C4-2B (cell line): ENCODE measurements around the gene NAIF1.
"Not testable (repeated sequence)": the region's sequence is repeated elsewhere in the genome, so short reads cannot be mapped to it uniquely, and the experiment has no call there.

Experiments used
- H3K27ac ChIP-seq: fragments of 450-650 bp; 2 replicates; pipeline ENCODE4 v1.5.1; 2017
- ZFX ChIP-seq: fragments of 450-650 bp; IDR thresholded peaks from 2 replicates; pipeline ENCODE4 v1.6.1; 2017
- TF ChIP-seq, protein P1 (sequence below): fragments of 450-650 bp; conservative IDR thresholded peaks from 2 replicates; pipeline ENCODE4 v1.5.1; 2017; ENCODE audit warnings: mild to moderate bottlenecking

Gene NAIF1

DNA sequence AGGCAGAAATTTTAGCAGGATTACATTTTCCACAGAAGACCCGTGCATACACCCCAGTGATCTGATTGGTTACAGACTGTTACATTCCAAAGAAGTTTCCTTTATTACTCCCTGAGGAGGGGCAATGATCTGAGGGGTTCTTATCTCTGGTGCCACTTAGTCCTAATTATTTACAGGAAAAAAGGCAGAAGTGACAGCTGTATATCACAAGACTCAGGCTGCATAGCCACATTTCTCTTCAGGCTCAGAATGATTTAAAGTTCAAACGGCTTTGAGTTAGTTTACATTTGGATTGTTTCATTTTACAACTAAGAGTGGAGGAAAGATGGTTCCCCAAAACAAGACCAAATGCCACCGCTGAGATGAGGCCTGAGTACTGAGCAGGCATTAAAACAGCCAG is 17.3 kb downstream of the NAIF1 start:
- H3K27ac ChIP-seq, result no peak overlapping the region

DNA sequence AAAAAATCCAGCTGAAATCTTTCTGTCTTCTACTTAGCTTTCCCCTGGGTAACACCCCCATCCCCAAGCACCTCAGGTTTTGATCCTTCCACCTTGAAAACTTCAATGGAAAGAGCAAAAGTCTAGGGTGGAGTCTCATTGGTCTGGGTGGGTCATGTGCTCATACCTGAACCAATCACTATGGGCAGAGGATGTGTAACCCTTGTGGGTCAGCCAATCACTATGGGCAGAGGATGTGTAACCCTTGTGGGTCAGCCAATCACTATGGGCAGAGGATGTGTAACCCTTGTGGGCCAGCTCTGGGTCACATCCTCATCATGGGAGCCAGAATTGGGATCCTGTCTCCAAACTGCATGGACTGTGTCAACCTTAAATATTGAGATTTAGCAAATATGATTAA is 18.5 kb downstream of the NAIF1 start:
- TF ChIP-seq ZFX, result no peak
- TF ChIP-seq, protein P1, sequence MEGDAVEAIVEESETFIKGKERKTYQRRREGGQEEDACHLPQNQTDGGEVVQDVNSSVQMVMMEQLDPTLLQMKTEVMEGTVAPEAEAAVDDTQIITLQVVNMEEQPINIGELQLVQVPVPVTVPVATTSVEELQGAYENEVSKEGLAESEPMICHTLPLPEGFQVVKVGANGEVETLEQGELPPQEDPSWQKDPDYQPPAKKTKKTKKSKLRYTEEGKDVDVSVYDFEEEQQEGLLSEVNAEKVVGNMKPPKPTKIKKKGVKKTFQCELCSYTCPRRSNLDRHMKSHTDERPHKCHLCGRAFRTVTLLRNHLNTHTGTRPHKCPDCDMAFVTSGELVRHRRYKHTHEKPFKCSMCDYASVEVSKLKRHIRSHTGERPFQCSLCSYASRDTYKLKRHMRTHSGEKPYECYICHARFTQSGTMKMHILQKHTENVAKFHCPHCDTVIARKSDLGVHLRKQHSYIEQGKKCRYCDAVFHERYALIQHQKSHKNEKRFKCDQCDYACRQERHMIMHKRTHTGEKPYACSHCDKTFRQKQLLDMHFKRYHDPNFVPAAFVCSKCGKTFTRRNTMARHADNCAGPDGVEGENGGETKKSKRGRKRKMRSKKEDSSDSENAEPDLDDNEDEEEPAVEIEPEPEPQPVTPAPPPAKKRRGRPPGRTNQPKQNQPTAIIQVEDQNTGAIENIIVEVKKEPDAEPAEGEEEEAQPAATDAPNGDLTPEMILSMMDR, result no peak
- no peak overlapping the region for H3K27ac ChIP-seq

More for the DNA sequence above, 17.3 kb downstream of the NAIF1 start:
- TF ChIP-seq, protein P1, result no peak
- no peak for TF ChIP-seq ZFX

DNA sequence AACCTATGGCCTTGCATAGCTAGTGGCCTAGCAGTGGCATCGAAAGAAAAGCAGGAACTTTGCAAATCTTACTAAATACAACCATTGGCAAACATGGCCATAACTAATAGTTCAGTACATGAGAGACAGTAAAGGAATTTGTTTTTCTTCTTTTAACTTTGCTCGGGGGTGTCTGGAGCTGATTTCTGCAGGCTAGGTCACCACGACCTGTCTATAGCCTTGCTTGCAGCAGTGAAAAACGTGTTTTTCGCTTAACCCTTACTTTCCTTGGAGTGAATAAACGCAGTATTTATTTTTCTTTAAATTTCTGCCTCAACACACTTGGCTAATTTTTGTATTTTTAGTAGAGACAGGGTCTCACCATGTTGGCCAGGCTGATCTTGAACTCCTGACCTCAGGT is 19.9 kb downstream of the NAIF1 start:
- TF ChIP-seq, protein P1, result no peak
- TF ChIP-seq ZFX, result no peak
- no peak overlapping the region for H3K27ac ChIP-seq

DNA sequence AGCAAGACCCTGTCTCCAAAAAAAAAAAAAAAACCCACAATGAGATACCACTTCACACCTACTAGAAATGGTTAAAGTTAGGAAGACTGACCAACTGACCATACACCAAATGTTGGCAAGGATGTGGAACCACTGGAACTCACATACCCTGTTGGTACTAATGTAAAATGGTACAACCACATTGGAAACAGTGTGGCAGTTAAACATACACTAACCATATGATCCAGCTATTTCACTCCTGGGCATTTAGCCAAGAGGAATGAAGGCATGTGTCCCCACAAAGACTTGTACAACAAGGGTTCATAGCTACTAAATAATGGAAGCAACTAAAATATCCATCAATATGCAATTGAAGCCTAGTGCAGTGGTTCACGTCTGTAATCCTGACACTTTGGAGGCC is 21.3 kb downstream of the NAIF1 start:
- TF ChIP-seq ZFX, result no peak
- TF ChIP-seq, protein P1, result no peak
- no peak overlapping the region for H3K27ac ChIP-seq

DNA sequence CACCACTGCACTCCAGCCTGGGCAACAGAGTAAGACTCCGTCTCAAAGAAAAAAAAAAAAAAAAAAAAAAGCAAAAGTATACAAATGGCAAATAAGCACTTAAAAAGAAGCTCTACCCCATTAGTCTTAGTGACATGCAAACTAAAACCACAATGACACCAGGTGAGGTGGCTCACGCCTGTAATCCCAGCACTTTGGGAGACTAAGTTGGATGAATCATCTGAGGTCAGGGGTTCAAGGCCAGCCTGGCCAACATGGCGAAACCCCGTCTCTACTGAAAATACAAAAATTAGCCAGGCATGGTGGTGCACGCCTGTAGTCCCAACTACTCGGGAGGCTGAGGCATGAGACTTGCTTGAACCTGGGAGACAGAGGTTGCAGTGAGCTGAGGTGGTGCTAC is 21.7 kb downstream of the NAIF1 start:
- H3K27ac ChIP-seq, result not testable (repeated sequence)

DNA sequence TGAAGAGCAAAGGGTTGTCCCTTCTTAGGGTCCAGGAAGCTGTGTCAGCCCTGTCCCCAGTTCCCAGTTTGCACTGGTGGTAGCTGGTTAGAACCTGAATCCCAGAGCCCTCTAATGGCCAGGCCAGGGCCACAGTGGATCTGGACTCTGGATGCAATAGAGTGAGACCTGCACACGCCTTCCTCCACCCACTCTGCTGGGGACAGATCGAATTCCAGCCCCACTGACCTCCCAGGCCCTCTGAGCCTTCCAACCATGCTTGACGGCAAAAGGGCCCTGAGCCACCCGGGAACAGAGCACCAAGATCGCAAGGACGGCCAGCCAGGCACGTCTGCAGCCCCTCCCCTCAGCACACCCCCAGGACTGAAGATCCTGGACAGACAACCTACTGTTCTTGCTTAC is 23.7 kb downstream of the NAIF1 start:
- H3K27ac ChIP-seq, result no peak overlapping the region
- TF ChIP-seq ZFX, result no peak
- TF ChIP-seq, protein P1, result no peak

DNA sequence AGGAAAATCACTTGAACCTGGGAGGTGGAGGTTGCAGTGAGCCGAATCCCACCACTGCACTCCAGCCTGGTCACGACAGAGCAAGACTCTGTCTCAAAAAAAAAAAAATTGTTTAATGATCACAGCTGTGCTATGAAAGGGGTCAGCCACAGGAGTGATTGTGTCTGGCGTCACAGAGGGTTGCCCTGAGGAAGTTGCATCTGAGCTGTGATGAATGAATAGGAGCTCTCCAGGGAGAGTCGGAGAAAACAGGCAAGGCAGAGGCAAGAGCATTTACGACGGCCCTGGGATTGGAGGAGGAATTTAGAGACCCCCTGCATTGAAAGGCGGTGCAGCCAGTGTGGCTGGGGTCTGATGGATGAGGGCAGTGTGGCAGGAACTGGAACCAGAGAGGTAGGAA is 25.1 kb downstream of the NAIF1 start:
- H3K27ac ChIP-seq, result no peak overlapping the region
- TF ChIP-seq ZFX, result no peak
- TF ChIP-seq, protein P1, result no peak

DNA sequence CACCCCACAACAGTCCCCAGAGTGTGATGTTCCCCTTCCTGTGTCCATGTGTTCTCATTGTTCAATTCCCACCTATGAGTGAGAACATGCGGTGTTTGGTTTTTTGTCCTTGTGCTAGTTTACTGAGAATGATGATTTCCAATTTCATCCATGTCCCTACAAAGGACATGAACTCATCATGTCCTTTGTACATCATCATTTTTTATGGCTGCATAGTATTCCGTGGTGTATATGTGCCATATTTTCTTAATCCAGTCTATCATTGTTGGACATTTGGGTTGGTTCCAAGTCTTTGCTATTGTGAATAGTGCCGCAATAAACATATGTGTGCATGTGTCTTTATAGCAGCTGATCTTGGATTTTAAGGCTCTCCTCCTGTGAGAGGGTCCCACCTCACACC is 26.3 kb downstream of the NAIF1 start:
- not testable (repeated sequence) for H3K27ac ChIP-seq

DNA sequence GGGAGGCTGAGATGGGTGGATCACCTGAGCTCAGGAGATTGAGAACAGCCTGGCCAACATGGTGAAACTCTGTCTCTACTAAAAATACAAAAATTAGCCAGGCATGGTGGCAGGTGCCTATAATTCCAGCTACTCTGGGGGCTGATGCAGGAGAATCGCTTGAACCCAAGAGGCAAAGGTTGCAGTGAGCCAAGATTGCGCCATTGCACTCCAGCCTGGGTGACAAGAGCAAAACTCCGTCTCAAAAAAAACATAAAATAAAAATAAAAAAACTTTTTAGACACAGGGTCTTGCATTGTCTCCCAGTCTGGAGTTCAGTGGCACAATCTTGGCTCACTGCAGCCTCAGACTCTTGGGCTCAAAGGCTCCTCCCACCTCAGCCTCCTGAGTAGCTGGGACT is 30.6 kb downstream of the NAIF1 start:
- H3K27ac ChIP-seq, result not testable (repeated sequence)
